D721Med (cell line): ENCODE results near the gene KRT16.
A peak's percentile ranks its signal among the peaks of the same experiment; 100 is the strongest.
"Not testable (repeated sequence)": the region's sequence is repeated elsewhere in the genome, so short reads cannot be mapped to it uniquely, and the experiment has no call there.

Experiments used
- DNase-seq: peaks from one replicate; pipeline ENCODE4 v3.0.0; 2011; ENCODE audit warnings: low spot score; ENCODE audit not compliant: insufficient read length
- FAIRE-seq: peaks from 2 replicates; lab custom pipeline; 2011; peaks lifted over from hg19 to GRCh38; lab: Jason Lieb, UNC
- CTCF ChIP-seq: IDR thresholded peaks from 2 replicates; pipeline ENCODE4 v1.5.1; 2012; ENCODE audit warnings: mild to moderate bottlenecking, control low read depth; ENCODE audit not compliant: insufficient read depth; ENCODE audit errors: missing control alignments

KRT16 gene

GRCh38 chr17:41579484-41580243 is 32.9 kb downstream of the KRT16 start:
- TF ChIP-seq CTCF: peak; percentile 77
- FAIRE-seq (no peak), DNase-seq (no peak)

- no peak for TF ChIP-seq CTCF
- no peak for DNase-seq
- FAIRE-seq: no peak
These were observed 33.6 kb downstream of the KRT16 start for GRCh38 chr17:41578971-41579370.

- TF ChIP-seq CTCF: no peak
- DNase-seq (no peak), FAIRE-seq (no peak)
These were observed 34.0 kb downstream of the KRT16 start for GRCh38 chr17:41578538-41578937.

- not testable (repeated sequence) for DNase-seq, FAIRE-seq
These were observed 35.8 kb downstream of the KRT16 start for GRCh38 chr17:41576740-41577139.

- no peak for FAIRE-seq
- no peak for TF ChIP-seq CTCF
- no peak for DNase-seq
These were observed 37.2 kb downstream of the KRT16 start for GRCh38 chr17:41575336-41575735.

- FAIRE-seq: no peak
- TF ChIP-seq CTCF: no peak
These were observed 40.8 kb downstream of the KRT16 start, which contains the start of gene KRT9 for GRCh38 chr17:41571561-41572434. TSS of gene KRT9 (minus strand) at chr17:41572059. CDS start at chr17:41571992, 67 bp downstream.

GRCh38 chr17:41567317-41567716 is 45.2 kb downstream of the KRT16 start:
- TF ChIP-seq CTCF: no peak
- DNase-seq (no peak), FAIRE-seq (no peak)

More at GRCh38 chr17:41571561-41572434, 40.8 kb downstream of the KRT16 start, which contains the start of gene KRT9:
- no peak for DNase-seq
